ENCODE results near the gene SPEG. TPM values are rescaled to one million over a fixed set of nuclear protein-coding genes. Genes with fewer than 3 reads are reported as not detected.
"Not testable (repeated sequence)": the region's sequence is repeated elsewhere in the genome, so short reads cannot be mapped to it uniquely, and the experiment has no call there.

The SPEG gene
- total RNA-seq, 4 donors from 2014 or later, result 12.4 to 28.9 (median 17.7) TPM

- TF ChIP-seq CTCF (IDR thresholded peaks at IDR 0.05), result no peak
- no peak for DNase-seq (ENCODE audit: low spot score)
- no peak for ATAC-seq (ENCODE audit: low FRiP score)
These were observed 45.8 kb upstream of the SPEG start for GRCh38 chr2:219388907-219389156.

GRCh38 chr2:219392754-219393153 is 41.9 kb upstream of the SPEG start:
- no peak for DNase-seq (ENCODE audit: low spot score)
- no peak for ATAC-seq (ENCODE audit: low FRiP score)
- TF ChIP-seq CTCF (IDR thresholded peaks at IDR 0.05), result no peak

- ATAC-seq (ENCODE audit: low FRiP score); DNase-seq (ENCODE audit: low spot score): not testable (repeated sequence)
These were observed 39.6 kb upstream of the SPEG start for GRCh38 chr2:219395056-219395455.

GRCh38 chr2:219395609-219396008 is 39.0 kb upstream of the SPEG start:
- DNase-seq (ENCODE audit: low spot score), result no peak
- no peak for TF ChIP-seq CTCF (IDR thresholded peaks at IDR 0.05)
- no peak for ATAC-seq (ENCODE audit: low FRiP score)

- TF ChIP-seq CTCF (IDR thresholded peaks at IDR 0.05), result no peak
- ATAC-seq (ENCODE audit: low FRiP score), result no peak
- no peak for DNase-seq (ENCODE audit: low spot score)
These were observed 37.7 kb upstream of the SPEG start for GRCh38 chr2:219396863-219397457.

- TF ChIP-seq CTCF (IDR thresholded peaks at IDR 0.05), result no peak
- no peak for DNase-seq (ENCODE audit: low spot score)
- no peak for ATAC-seq (ENCODE audit: low FRiP score)
These were observed 35.8 kb upstream of the SPEG start for GRCh38 chr2:219398721-219399363.

- no peak for TF ChIP-seq CTCF (IDR thresholded peaks at IDR 0.05)
- DNase-seq (ENCODE audit: low spot score) (no peak), ATAC-seq (ENCODE audit: low FRiP score) (no peak)
These were observed 34.7 kb upstream of the SPEG start for GRCh38 chr2:219399716-219400478.
